ENCODE results near the gene PTGFRN.

DNA sequence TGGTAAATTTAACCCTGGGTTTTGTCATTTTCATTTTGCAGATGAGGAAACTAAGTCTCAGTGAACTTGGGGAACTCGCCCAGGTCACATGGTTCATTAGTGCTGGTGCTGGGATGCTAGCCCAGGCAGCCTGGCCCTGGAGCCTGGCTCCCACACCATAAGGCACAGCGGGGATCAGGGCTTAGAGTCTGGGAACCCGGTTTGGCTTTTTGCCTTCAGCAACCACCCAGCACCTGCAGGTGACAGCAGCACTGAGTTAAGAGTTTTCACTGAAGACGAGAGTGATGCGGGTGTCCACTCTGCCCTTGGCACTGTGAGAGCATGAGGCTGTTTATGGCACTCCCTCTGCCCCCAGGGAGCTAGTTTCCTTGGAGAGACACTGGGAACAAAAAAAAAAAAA is 73.4 kb downstream of the PTGFRN start:
- TF ChIP-seq ZNF138 (CRISPR knock-in tag; IDR thresholded peaks at IDR 0.05; ENCODE audit: low read depth) (no peak), PAWR (CRISPR knock-in tag; IDR thresholded peaks at IDR 0.05; ENCODE audit: borderline replicate concordance) (no peak)

All from HepG2 (cell line).